ENCODE measurements around the gene ZNF83.

The ZNF83 gene

GRCh38 chr19:52566588-52566987 is 71.6 kb downstream of the ZNF83 start:
- no peak for DNase-seq

GRCh38 chr19:52566121-52566520 is 72.0 kb downstream of the ZNF83 start:
- no peak for DNase-seq

Data from CD4-positive, alpha-beta T cell treated with Interleukin-10 for 1 hour (primary cell).